GM18867 (cell line): ENCODE results near the gene TF.

Source experiments
- ATAC-seq: cut with Tn5 transposase; IDR thresholded peaks from one replicate; pipeline ENCODE4 v1.9.1; 2021; ENCODE audit warnings: mild to moderate bottlenecking, moderate library complexity; ENCODE audit not compliant: unreplicated experiment

The TF gene

GRCh38 chr3:133834621-133835417 is 88.6 kb downstream of the TF start:
- no peak for ATAC-seq

- ATAC-seq = no peak
Measured at GRCh38 chr3:133835418-133835743, 89.2 kb downstream of the TF start.

DNA sequence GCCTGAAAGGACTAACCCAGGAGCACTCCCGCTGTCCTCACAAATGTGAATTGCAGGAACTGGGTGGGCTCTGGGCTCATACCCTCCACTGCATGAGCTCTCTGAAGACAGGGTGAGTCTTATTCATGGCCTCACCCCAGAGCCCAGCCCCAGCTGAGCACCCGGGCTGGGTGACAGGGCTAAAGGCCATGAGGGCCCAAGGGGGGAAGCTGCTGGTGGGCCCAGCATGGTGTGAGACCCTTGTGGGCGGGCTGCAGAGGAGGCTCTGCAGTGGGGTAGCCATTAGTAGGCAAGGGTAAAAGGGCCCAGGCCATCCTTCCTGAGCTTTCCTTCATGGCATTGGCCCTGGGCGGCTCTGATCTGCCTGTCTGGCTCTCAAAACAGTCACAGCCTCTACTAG is 89.8 kb downstream of the TF start:
- no peak for ATAC-seq

- ATAC-seq = no peak
Measured at GRCh38 chr3:133836497-133837158, 90.4 kb downstream of the TF start.

GRCh38 chr3:133837487-133838295 is 91.5 kb downstream of the TF start:
- no peak for ATAC-seq

DNA sequence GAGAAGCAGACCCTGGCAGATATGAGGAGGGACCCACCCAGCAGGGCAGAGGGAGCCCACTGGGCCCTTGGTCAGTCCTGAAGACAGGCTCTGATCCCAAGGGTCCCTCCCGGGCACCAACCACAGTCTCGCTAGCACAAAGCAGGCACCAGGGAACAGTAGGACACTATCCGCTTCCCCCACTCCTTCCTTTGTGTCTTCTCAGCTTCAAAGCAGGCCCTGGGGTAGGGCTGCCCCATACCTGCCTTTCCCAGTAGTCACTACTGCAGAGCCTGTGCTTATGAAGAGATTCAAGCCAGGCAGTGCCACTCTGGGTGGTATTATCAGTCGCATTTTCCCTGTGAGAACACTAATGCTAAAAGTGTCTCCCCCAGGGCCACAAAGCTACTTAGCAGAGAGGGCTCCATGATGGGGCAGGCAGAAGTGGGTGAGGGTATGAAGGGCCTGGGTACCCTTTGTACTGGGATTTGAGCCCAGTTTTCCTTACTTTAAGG is 92.2 kb downstream of the TF start:
- ATAC-seq = no peak

GRCh38 chr3:133838916-133839800 is 93.0 kb downstream of the TF start:
- ATAC-seq = no peak

GRCh38 chr3:133840055-133840737 is 94.0 kb downstream of the TF start:
- no peak for ATAC-seq

GRCh38 chr3:133840767-133841166 is 94.6 kb downstream of the TF start:
- ATAC-seq = no peak

GRCh38 chr3:133841196-133841595 is 95.0 kb downstream of the TF start:
- ATAC-seq = no peak

DNA sequence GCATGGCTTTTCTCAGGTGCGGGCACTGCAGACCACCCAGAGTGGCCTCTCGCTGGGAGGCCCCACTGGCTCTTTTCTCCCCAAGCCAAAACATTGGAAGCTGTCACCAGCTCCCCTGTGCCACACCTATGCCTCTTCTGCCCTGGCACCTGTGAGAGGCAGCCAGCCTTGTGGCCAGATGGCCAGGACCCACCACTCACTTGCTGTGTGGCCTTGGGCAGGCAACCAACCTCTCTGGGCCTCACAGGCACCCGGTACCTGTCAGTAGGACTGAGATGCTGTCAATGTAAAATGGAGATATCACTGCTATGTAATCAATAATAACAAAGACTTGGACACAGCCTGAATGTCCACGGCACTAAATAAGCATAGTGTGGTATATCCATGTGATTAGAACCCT is 96.0 kb downstream of the TF start:
- no peak for ATAC-seq

GRCh38 chr3:133843634-133844033 is 97.4 kb downstream of the TF start:
- no peak for ATAC-seq

DNA sequence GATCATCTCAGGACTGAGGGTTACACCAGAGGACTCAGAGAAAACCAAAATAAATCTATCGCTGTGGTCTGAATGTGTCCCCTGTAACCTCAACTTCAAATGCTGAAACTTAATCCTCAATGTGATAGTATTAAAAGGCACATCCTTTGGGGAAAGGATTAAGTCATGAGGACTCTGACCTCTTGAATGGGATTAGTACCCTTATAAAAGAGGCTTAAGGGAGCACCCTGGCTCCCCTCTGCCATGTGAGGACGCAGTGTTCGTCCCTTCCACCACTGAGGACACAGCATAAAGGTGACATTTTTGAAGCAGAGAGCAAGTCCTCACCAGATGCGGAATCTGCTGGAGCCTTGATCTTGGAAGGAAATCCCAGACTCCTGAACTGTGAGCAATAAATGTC is 98.9 kb downstream of the TF start:
- no peak for ATAC-seq
